Stimulated activated CD4-positive, alpha-beta T cell treated with anti-CD3 and anti-CD28 coated beads, Interleukin-4, amount 100 ng/mL, for 4 hours (primary cell): ENCODE data around the gene IFFO2.

Experiments
- DNase-seq, 2 experiments: peaks; one replicate each; pipeline ENCODE4 v3.0.0-alpha.2; 2020

The IFFO2 gene

GRCh38 chr1:18949686-18950400 lies 6.6 kb downstream of the IFFO2 start:
- DNase-seq: no peak

- DNase-seq: no peak
Observed at GRCh38 chr1:18948913-18949685, 7.4 kb downstream of the IFFO2 start.

- peak; percentile 23 to 64 for DNase-seq
Observed at GRCh38 chr1:18948048-18948912, 8.2 kb downstream of the IFFO2 start.

GRCh38 chr1:18947570-18947969 lies 8.9 kb downstream of the IFFO2 start:
- no peak for DNase-seq

- DNase-seq: no peak
Observed at GRCh38 chr1:18946550-18947381, 9.7 kb downstream of the IFFO2 start.

GRCh38 chr1:18945401-18945849 lies 11.1 kb downstream of the IFFO2 start:
- DNase-seq: no peak

GRCh38 chr1:18944810-18945209 lies 11.7 kb downstream of the IFFO2 start:
- no peak for DNase-seq

- DNase-seq: no peak
Observed at GRCh38 chr1:18943914-18944572, 12.4 kb downstream of the IFFO2 start.

GRCh38 chr1:18943162-18943561 lies 13.3 kb downstream of the IFFO2 start:
- no peak for DNase-seq

GRCh38 chr1:18942340-18942739 lies 14.1 kb downstream of the IFFO2 start:
- no peak for DNase-seq

- no peak for DNase-seq
Observed at GRCh38 chr1:18941221-18942141, 15.0 kb downstream of the IFFO2 start.

- no peak for DNase-seq
Observed at GRCh38 chr1:18940303-18941020, 16.0 kb downstream of the IFFO2 start.

- no peak for DNase-seq
Observed at GRCh38 chr1:18939398-18940302, 16.8 kb downstream of the IFFO2 start.

- DNase-seq: no peak
Observed at GRCh38 chr1:18938707-18939070, 17.8 kb downstream of the IFFO2 start.

- no peak for DNase-seq
Observed at GRCh38 chr1:18938008-18938706, 18.3 kb downstream of the IFFO2 start.

GRCh38 chr1:18937539-18937938 lies 18.9 kb downstream of the IFFO2 start:
- no peak for DNase-seq

GRCh38 chr1:18936814-18937481 lies 19.5 kb downstream of the IFFO2 start:
- DNase-seq: no peak

GRCh38 chr1:18936471-18936813 lies 20.0 kb downstream of the IFFO2 start:
- no peak for DNase-seq
